WTC11 (cell line): ENCODE data around the gene ZDHHC8. TPM values are rescaled to one million over a fixed set of nuclear protein-coding genes. Genes with fewer than 3 reads are reported as not detected.

ENCODE experiments used
- ATAC-seq: fragments of 200-7000 bp; cut with Tn5 transposase; 2 replicates; pipeline ENCODE4 v1.10.0; 2021; ENCODE audit warnings: mild to moderate bottlenecking, moderate library complexity
- CTCF ChIA-PET: fragments of 300-600 bp; sonication (Branson Sonifier 250); formaldehyde crosslinking; loops from one replicate; lab custom pipeline; 2021; ENCODE audit warnings: antibody characterized with exemption; lab: Charles Lee
- POLR2A ChIA-PET: fragments of 350-600 bp; sonication (Branson Sonifier 250); formaldehyde crosslinking; loops from one replicate; lab custom pipeline; 2021; ENCODE audit warnings: antibody characterized with exemption; lab: Charles Lee
- DNase-seq: peaks from one replicate; pipeline ENCODE4 v3.0.0; 2021; ENCODE audit warnings: low spot score
- H3K27ac Mint-ChIP-seq: 2 replicates; pipeline ENCODE4 v1.8.0; 2021; ENCODE audit warnings: mixed read lengths
- H3K27me3 Mint-ChIP-seq: 2 replicates; pipeline ENCODE4 v1.8.0; 2021; ENCODE audit warnings: low read depth, mild to moderate bottlenecking, moderate library complexity, mixed read lengths
- H3K36me3 Mint-ChIP-seq: 2 replicates; pipeline ENCODE4 v1.8.0; 2021; ENCODE audit warnings: mixed read lengths
- H3K4me1 Mint-ChIP-seq: 2 replicates; pipeline ENCODE4 v1.8.0; 2022; ENCODE audit warnings: mixed read lengths
- H3K4me3 Mint-ChIP-seq: 2 replicates; pipeline ENCODE4 v1.8.0; 2021; ENCODE audit warnings: mild to moderate bottlenecking, moderate library complexity, mixed read lengths
- H3K9me3 Mint-ChIP-seq: 2 replicates; pipeline ENCODE4 v1.8.0; 2021; ENCODE audit warnings: mixed read lengths
- FOXK1 ChIP-seq: sonication (generic); formaldehyde crosslinking; IDR thresholded peaks from 2 replicates; pipeline ENCODE4 v1.8.0; 2022; ENCODE audit warnings: mild to moderate bottlenecking, moderate library complexity, missing genetic modification reagents
- FOXP1 ChIP-seq: sonication (generic); formaldehyde crosslinking; IDR thresholded peaks from 2 replicates; pipeline ENCODE4 v1.8.0; 2022; ENCODE audit warnings: missing genetic modification reagents, mild to moderate bottlenecking, moderate library complexity, borderline replicate concordance
- NR3C1 ChIP-seq: sonication (generic); formaldehyde crosslinking; conservative IDR thresholded peaks from 2 replicates; pipeline ENCODE4 v1.8.1; 2023; ENCODE audit warnings: low read depth, mild to moderate bottlenecking, missing genetic modification reagents
- PRRX2 ChIP-seq: fragments of 250-450 bp; sonication (Bioruptor Pico); IDR thresholded peaks from 2 replicates; pipeline ENCODE4 v1.8.0; 2021; ENCODE audit warnings: mild to moderate bottlenecking
- RELA ChIP-seq: sonication (generic); formaldehyde crosslinking; IDR thresholded peaks from 2 replicates; pipeline ENCODE4 v1.8.1; 2022; ENCODE audit warnings: missing genetic modification reagents, mild to moderate bottlenecking, borderline replicate concordance
- SP1 ChIP-seq: sonication (generic); formaldehyde crosslinking; conservative IDR thresholded peaks from 2 replicates; pipeline ENCODE4 v1.8.1; 2022; ENCODE audit warnings: missing genetic modification reagents
- TP53 ChIP-seq: sonication (generic); formaldehyde crosslinking; IDR thresholded peaks from 2 replicates; pipeline ENCODE4 v1.8.1; 2023; ENCODE audit warnings: mild to moderate bottlenecking, missing genetic modification reagents
- ZNF121 ChIP-seq: sonication (generic); formaldehyde crosslinking; IDR thresholded peaks from 2 replicates; pipeline ENCODE4 v1.8.0; 2023; ENCODE audit warnings: missing genetic modification reagents
- ZNF232 ChIP-seq: sonication (generic); formaldehyde crosslinking; IDR thresholded peaks from 2 replicates; pipeline ENCODE4 v1.8.0; 2022; ENCODE audit warnings: mild to moderate bottlenecking, missing genetic modification reagents
- ZNF423 ChIP-seq: fragments of 250-450 bp; sonication (Bioruptor Pico); IDR thresholded peaks from 2 replicates; pipeline ENCODE4 v2.1.2; 2022; ENCODE audit warnings: mild to moderate bottlenecking, moderate library complexity
- ZSCAN18 ChIP-seq: fragments of 250-450 bp; sonication (Bioruptor Pico); IDR thresholded peaks from 2 replicates; pipeline ENCODE4 v2.1.2; 2022; ENCODE audit warnings: mild to moderate bottlenecking, moderate library complexity
- total RNA-seq: library from RNA; stranded (reverse); gene quantifications from 3 replicates; pipeline ENCODE4 v1.2.3, GENCODE V29; 2021
- TF ChIP-seq, protein P1 (sequence below): sonication (generic); formaldehyde crosslinking; IDR thresholded peaks from 2 replicates; pipeline ENCODE4 v1.8.1; 2022; ENCODE audit warnings: low read depth, mild to moderate bottlenecking, moderate library complexity, missing genetic modification reagents, borderline replicate concordance
- TF ChIP-seq, protein P2 (sequence below): sonication (generic); formaldehyde crosslinking; IDR thresholded peaks from 2 replicates; pipeline ENCODE4 v1.8.1; 2023; ENCODE audit warnings: mild to moderate bottlenecking, missing genetic modification reagents, moderate library complexity
- TF ChIP-seq, protein P3 (sequence below): sonication (generic); formaldehyde crosslinking; IDR thresholded peaks from 2 replicates; pipeline ENCODE4 v1.8.1; 2022; ENCODE audit warnings: mild to moderate bottlenecking, missing genetic modification reagents, moderate library complexity, borderline replicate concordance
- TF ChIP-seq, protein P4 (sequence below): sonication (generic); formaldehyde crosslinking; IDR thresholded peaks from 2 replicates; pipeline ENCODE4 v1.8.1; 2023; ENCODE audit warnings: mild to moderate bottlenecking, missing genetic modification reagents
- TF ChIP-seq, protein P5 (sequence below): fragments of 250-450 bp; sonication (Bioruptor Pico); IDR thresholded peaks from 2 replicates; pipeline ENCODE4 v1.9.0; 2021; ENCODE audit warnings: mild to moderate bottlenecking, borderline replicate concordance
- TF ChIP-seq, protein P6 (sequence below): sonication (generic); formaldehyde crosslinking; IDR thresholded peaks from 2 replicates; pipeline ENCODE4 v1.8.0; 2023; ENCODE audit warnings: mild to moderate bottlenecking, missing genetic modification reagents

Gene ZDHHC8
- total RNA-seq, 1 experiment from 2014 or later = 79.7 TPM

GRCh38 chr22:20167643-20168322, 36.2 kb downstream of the ZDHHC8 start:
- no peak overlapping the region for H3K4me3 Mint-ChIP-seq
- no peaks in the 10 kb centered on the region for H3K4me1 Mint-ChIP-seq
- no peak overlapping the region for H3K27ac Mint-ChIP-seq
- ChIA-PET POLR2A (no interaction called here), CTCF (interaction anchor here (0.6 to 2.2 kb wide), 7 partner anchors 9 to 116 kb away, joined by 3 to 9 read pairs (median 6); no protein-coding TSS in a partner anchor)
- peaks cover 2% of the 10 kb centered on the region; the same call in 1 of the 2 replicates for H3K36me3 Mint-ChIP-seq
- H3K9me3 Mint-ChIP-seq = peaks cover 4% of the 10 kb centered on the region
- no peaks in the 10 kb centered on the region for H3K27me3 Mint-ChIP-seq
- ATAC-seq (no peak), DNase-seq (no peak)
- TF ChIP-seq, protein P1, sequence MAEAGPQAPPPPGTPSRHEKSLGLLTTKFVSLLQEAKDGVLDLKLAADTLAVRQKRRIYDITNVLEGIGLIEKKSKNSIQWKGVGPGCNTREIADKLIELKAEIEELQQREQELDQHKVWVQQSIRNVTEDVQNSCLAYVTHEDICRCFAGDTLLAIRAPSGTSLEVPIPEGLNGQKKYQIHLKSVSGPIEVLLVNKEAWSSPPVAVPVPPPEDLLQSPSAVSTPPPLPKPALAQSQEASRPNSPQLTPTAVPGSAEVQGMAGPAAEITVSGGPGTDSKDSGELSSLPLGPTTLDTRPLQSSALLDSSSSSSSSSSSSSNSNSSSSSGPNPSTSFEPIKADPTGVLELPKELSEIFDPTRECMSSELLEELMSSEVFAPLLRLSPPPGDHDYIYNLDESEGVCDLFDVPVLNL = no peak
- TF ChIP-seq, protein P2, sequence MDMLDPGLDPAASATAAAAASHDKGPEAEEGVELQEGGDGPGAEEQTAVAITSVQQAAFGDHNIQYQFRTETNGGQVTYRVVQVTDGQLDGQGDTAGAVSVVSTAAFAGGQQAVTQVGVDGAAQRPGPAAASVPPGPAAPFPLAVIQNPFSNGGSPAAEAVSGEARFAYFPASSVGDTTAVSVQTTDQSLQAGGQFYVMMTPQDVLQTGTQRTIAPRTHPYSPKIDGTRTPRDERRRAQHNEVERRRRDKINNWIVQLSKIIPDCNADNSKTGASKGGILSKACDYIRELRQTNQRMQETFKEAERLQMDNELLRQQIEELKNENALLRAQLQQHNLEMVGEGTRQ (CRISPR knock-in tag) = no peak
- TF ChIP-seq TP53 (no peak), ZNF232 (CRISPR knock-in tag) (no peak), RELA (CRISPR knock-in tag) (no peak), ZNF121 (CRISPR knock-in tag) (no peak), PRRX2 (CRISPR knock-in tag) (no peak), SP1 (CRISPR knock-in tag) (no peak), ZNF423 (CRISPR knock-in tag) (no peak)
- TF ChIP-seq, protein P3, sequence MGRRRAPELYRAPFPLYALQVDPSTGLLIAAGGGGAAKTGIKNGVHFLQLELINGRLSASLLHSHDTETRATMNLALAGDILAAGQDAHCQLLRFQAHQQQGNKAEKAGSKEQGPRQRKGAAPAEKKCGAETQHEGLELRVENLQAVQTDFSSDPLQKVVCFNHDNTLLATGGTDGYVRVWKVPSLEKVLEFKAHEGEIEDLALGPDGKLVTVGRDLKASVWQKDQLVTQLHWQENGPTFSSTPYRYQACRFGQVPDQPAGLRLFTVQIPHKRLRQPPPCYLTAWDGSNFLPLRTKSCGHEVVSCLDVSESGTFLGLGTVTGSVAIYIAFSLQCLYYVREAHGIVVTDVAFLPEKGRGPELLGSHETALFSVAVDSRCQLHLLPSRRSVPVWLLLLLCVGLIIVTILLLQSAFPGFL (CRISPR knock-in tag) = no peak
- TF ChIP-seq, protein P4, sequence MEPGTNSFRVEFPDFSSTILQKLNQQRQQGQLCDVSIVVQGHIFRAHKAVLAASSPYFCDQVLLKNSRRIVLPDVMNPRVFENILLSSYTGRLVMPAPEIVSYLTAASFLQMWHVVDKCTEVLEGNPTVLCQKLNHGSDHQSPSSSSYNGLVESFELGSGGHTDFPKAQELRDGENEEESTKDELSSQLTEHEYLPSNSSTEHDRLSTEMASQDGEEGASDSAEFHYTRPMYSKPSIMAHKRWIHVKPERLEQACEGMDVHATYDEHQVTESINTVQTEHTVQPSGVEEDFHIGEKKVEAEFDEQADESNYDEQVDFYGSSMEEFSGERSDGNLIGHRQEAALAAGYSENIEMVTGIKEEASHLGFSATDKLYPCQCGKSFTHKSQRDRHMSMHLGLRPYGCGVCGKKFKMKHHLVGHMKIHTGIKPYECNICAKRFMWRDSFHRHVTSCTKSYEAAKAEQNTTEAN (CRISPR knock-in tag) = no peak

DNA sequence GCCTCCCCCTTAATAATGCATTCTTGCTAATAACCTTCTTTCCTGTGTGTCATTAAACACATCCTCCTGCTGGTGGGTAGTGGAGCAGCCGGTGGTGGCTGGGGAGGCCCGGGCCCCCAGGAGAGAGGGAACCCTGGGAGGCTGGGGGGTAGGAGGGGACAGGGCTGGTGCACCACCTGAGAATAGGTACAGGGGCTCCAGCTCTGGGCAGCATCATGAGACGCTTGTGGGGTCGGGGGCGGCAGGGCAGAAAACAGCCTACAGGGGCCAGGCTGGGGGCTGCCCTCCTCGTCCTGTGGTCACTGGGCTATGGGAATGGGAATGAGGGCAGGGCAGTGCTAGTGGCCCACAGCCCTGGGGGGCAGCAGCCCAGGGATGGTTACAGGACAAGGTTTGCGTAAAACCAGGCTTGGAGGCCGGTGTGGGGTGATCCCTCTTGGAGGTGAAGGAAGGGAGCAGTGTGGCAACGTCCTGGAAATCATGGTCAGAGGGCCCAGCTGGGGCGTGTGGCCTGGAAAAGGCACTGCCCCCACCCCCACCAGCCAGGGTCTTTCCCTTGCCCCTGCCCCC, 37.7 kb downstream of the ZDHHC8 start:
- Mint-ChIP-seq H3K9me3 (peaks cover 1% of the 10 kb centered on the region), H3K4me1 (no peaks in the 10 kb centered on the region), H3K4me3 (no peak overlapping the region), H3K27me3 (no peaks in the 10 kb centered on the region), H3K36me3 (peaks cover under 1% of the 10 kb centered on the region; the same call in 1 of the 2 replicates), H3K27ac (no peak overlapping the region)
- CTCF ChIA-PET = interaction anchor here (2.0 to 2.2 kb wide), 2 partner anchors 69 to 77 kb away, joined by 5 to 9 read pairs; no protein-coding TSS in a partner anchor
- ATAC-seq = no peak
- POLR2A ChIA-PET = no interaction called here
- DNase-seq = no peak
- TF ChIP-seq, protein P5, sequence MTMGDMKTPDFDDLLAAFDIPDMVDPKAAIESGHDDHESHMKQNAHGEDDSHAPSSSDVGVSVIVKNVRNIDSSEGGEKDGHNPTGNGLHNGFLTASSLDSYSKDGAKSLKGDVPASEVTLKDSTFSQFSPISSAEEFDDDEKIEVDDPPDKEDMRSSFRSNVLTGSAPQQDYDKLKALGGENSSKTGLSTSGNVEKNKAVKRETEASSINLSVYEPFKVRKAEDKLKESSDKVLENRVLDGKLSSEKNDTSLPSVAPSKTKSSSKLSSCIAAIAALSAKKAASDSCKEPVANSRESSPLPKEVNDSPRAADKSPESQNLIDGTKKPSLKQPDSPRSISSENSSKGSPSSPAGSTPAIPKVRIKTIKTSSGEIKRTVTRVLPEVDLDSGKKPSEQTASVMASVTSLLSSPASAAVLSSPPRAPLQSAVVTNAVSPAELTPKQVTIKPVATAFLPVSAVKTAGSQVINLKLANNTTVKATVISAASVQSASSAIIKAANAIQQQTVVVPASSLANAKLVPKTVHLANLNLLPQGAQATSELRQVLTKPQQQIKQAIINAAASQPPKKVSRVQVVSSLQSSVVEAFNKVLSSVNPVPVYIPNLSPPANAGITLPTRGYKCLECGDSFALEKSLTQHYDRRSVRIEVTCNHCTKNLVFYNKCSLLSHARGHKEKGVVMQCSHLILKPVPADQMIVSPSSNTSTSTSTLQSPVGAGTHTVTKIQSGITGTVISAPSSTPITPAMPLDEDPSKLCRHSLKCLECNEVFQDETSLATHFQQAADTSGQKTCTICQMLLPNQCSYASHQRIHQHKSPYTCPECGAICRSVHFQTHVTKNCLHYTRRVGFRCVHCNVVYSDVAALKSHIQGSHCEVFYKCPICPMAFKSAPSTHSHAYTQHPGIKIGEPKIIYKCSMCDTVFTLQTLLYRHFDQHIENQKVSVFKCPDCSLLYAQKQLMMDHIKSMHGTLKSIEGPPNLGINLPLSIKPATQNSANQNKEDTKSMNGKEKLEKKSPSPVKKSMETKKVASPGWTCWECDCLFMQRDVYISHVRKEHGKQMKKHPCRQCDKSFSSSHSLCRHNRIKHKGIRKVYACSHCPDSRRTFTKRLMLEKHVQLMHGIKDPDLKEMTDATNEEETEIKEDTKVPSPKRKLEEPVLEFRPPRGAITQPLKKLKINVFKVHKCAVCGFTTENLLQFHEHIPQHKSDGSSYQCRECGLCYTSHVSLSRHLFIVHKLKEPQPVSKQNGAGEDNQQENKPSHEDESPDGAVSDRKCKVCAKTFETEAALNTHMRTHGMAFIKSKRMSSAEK (CRISPR knock-in tag) = no peak
- no peak for TF ChIP-seq NR3C1 (CRISPR knock-in tag)
- TF ChIP-seq ZSCAN18 (CRISPR knock-in tag) = no peak
- no peak for TF ChIP-seq FOXK1 (CRISPR knock-in tag)
- TF ChIP-seq, protein P6, sequence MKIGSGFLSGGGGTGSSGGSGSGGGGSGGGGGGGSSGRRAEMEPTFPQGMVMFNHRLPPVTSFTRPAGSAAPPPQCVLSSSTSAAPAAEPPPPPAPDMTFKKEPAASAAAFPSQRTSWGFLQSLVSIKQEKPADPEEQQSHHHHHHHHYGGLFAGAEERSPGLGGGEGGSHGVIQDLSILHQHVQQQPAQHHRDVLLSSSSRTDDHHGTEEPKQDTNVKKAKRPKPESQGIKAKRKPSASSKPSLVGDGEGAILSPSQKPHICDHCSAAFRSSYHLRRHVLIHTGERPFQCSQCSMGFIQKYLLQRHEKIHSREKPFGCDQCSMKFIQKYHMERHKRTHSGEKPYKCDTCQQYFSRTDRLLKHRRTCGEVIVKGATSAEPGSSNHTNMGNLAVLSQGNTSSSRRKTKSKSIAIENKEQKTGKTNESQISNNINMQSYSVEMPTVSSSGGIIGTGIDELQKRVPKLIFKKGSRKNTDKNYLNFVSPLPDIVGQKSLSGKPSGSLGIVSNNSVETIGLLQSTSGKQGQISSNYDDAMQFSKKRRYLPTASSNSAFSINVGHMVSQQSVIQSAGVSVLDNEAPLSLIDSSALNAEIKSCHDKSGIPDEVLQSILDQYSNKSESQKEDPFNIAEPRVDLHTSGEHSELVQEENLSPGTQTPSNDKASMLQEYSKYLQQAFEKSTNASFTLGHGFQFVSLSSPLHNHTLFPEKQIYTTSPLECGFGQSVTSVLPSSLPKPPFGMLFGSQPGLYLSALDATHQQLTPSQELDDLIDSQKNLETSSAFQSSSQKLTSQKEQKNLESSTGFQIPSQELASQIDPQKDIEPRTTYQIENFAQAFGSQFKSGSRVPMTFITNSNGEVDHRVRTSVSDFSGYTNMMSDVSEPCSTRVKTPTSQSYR (CRISPR knock-in tag) = no peak
- no peak for TF ChIP-seq FOXP1 (CRISPR knock-in tag)
